Fibroblast of lung (primary cell): ENCODE data around the gene SMNDC1.

Experiments used
- CTCF ChIP-seq, 2 donors: IDR thresholded peaks in 1 of 2; conservative IDR thresholded peaks in 1 of 2; 1 replicate in 1 of 2; 2 replicates in 1 of 2; pipeline ENCODE4 v1.5.1; 2011 to 2012; ENCODE audit warnings: low read length in 2 of 2, control low read depth in 1 of 2, inconsistent platforms in 1 of 2, low read depth in 1 of 2, mild to moderate bottlenecking in 1 of 2
- EZH2 ChIP-seq: IDR thresholded peaks from 2 replicates; pipeline ENCODE4 v1.5.1; 2012; ENCODE audit warnings: low read length, control low read depth, mild to moderate bottlenecking; ENCODE audit errors: missing control alignments

GRCh38 chr10:110349386-110349785 is 44.7 kb upstream of the SMNDC1 start:
- TF ChIP-seq CTCF (conservative IDR thresholded peaks at IDR 0.05 in 1 of 2, IDR thresholded peaks at IDR 0.05 in 1 of 2; ENCODE audit: low read depth in 1 of 2, low read length in 2 of 2), result no peak
- TF ChIP-seq EZH2, result no peak
